ENCODE measurements around the gene ZDHHC8.

- TF ChIP-seq CTCF (IDR thresholded peaks at IDR 0.05) (no peak), POLR2A (IDR thresholded peaks at IDR 0.05) (no peak)
Measured at GRCh38 chr22:20147237-20147988, 15.8 kb downstream of the ZDHHC8 start.
